Measurements from ENCODE around the gene RERGL. TPM values are rescaled to one million over a fixed set of nuclear protein-coding genes. Genes with fewer than 3 reads are reported as not detected.
"Not testable (repeated sequence)": the region's sequence is repeated elsewhere in the genome, so short reads cannot be mapped to it uniquely, and the experiment has no call there.

Gene RERGL
- total RNA-seq, 1 donor from 2014 or later: not detected

- FAIRE-seq (no peak), DNase-seq (ENCODE audit: low read depth) (no peak)
- no peak overlapping the region for H3K4me3 ChIP-seq (ENCODE audit: low read depth, low read length)
- H3K27me3 ChIP-seq (ENCODE audit: control insufficient read depth, insufficient read depth, low read length): no peaks in the 10 kb centered on the region
- no peak for TF ChIP-seq CTCF (IDR thresholded peaks at IDR 0.05; ENCODE audit: insufficient read depth, low read length, severe bottlenecking)
- no peaks in the 10 kb centered on the region for H3K36me3 ChIP-seq (ENCODE audit: control insufficient read depth, insufficient read depth, low read length)
Measured at GRCh38 chr12:18057051-18057450, 32.9 kb downstream of the RERGL start.

- no peak for TF ChIP-seq CTCF (IDR thresholded peaks at IDR 0.05; ENCODE audit: insufficient read depth, low read length, severe bottlenecking)
- Histone ChIP-seq H3K4me3 (ENCODE audit: low read depth, low read length) (no peak overlapping the region), H3K27me3 (ENCODE audit: control insufficient read depth, insufficient read depth, low read length) (no peaks in the 10 kb centered on the region), H3K36me3 (ENCODE audit: control insufficient read depth, insufficient read depth, low read length) (no peaks in the 10 kb centered on the region)
- DNase-seq (ENCODE audit: low read depth) (peak; percentile 40), FAIRE-seq (no peak)
Measured at GRCh38 chr12:18054925-18055619, 34.9 kb downstream of the RERGL start.

GRCh38 chr12:18045446-18045992, 44.5 kb downstream of the RERGL start:
- Histone ChIP-seq H3K4me3 (ENCODE audit: low read depth, low read length) (no peak overlapping the region), H3K27me3 (ENCODE audit: control insufficient read depth, insufficient read depth, low read length) (no peaks in the 10 kb centered on the region), H3K36me3 (ENCODE audit: control insufficient read depth, insufficient read depth, low read length) (no peaks in the 10 kb centered on the region)
- DNase-seq (ENCODE audit: low read depth) (no peak), FAIRE-seq (no peak)
- TF ChIP-seq CTCF (IDR thresholded peaks at IDR 0.05; ENCODE audit: insufficient read depth, low read length, severe bottlenecking): no peak

GRCh38 chr12:18040060-18040742, 49.8 kb downstream of the RERGL start:
- H3K36me3 ChIP-seq (ENCODE audit: control insufficient read depth, insufficient read depth, low read length); H3K27me3 ChIP-seq (ENCODE audit: control insufficient read depth, insufficient read depth, low read length); H3K4me3 ChIP-seq (ENCODE audit: low read depth, low read length); DNase-seq (ENCODE audit: low read depth); FAIRE-seq: not testable (repeated sequence)

Other genes with a start within 250 kb of the RERGL start
- gene PIK3C2G, start 171.3 kb upstream of the RERGL start, total RNA-seq: 0.26 and 1.0 TPM in 2 replicates